GM19455 (cell line): ENCODE measurements around the gene OR2T34.
"Not testable (repeated sequence)": the region's sequence is repeated elsewhere in the genome, so short reads cannot be mapped to it uniquely, and the experiment has no call there.

ENCODE experiments used
- ATAC-seq: cut with Tn5 transposase; IDR thresholded peaks from one replicate; pipeline ENCODE4 v1.9.1; 2021; ENCODE audit not compliant: unreplicated experiment

OR2T34 gene

DNA sequence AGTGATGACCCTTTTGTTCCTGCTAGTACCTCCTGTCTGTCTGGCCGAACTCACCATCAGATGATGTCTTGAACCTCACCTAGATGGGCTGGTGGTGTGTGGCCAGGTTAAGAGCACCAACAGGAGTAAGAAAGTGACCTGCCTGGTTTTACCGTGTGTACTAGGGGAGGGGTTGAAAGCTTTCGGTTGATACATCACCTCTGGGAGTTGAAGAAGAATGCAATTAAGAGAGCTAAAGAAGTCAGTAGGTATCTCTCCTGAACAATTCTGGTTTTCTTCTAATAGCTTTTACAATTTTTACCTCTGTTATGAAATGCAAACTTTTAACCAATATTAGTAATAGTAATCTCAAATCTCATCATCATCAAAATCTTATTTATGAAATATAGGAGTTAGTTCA, 11.9 kb downstream of the OR2T34 start, which contains the start of gene OR2T29:
OR2T29 (minus strand) TSS at position 101 of the 400 bp plus-strand sequence. CDS start 3,281 bp downstream, outside the sequence.
- ATAC-seq: not testable (repeated sequence)

DNA sequence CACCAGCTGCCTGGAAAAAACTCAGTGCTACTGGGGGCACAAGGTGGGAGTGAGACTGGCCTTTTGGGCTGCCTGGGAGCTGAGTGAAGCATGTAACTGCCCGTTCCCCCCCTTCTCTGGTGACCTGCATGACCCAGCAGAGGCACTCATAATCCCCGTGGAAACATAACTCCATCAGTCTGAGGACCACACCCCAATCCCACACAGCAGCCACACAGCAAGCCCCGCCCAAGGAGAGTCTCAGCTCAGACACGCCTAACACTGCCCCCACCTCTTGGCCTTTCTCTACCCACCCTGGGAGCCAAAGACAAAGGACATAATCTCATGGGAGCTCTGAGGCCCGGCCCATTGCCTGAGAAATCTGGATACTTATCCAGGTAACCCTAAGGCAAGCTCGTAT, 23.5 kb downstream of the OR2T34 start:
- not testable (repeated sequence) for ATAC-seq

DNA sequence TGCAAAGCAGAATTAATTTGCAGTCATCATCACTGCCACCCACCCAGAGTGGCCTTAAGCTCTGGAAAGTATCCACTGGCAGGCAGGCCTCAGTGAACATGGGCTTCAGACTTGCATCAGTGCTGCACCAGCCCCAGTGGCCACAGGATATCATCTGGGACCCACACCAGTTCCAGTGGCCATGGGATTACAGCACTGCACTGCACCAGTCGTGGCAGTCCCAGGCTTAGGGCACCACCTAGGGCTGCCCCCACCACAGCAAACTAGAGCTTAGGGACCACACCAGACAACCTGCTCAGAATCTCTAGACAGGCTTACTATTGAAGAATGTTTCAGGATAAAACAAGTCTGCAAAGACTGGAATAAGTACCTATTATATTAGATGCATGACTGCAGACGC, 27.2 kb downstream of the OR2T34 start:
- not testable (repeated sequence) for ATAC-seq

DNA sequence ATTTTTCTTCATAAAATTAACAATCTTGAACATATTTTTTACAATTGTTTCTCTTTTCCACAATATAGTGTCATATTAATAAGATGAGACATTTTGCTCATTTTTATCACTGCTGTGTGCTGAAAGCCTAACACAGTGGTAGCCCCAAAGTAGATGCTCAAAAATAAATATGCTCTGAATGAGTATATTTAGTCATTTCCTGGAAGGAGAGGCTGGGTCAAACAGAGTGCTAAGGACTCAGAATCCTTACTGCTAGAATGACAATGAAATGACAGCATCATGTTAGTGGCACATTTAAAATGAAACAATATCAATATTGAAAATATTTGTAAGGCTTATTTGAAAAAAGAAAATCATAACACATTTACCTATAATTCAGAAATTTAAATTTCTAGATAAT, 37.1 kb downstream of the OR2T34 start:
- ATAC-seq: not testable (repeated sequence)
